GM19043 (cell line): ENCODE results near the gene ANXA6.
"Not testable (repeated sequence)": the region's sequence is repeated elsewhere in the genome, so short reads cannot be mapped to it uniquely, and the experiment has no call there.

ENCODE experiments used
- ATAC-seq: cut with Tn5 transposase; IDR thresholded peaks from one replicate; pipeline ENCODE4 v1.9.1; 2021; ENCODE audit warnings: low read depth; ENCODE audit not compliant: unreplicated experiment

Gene ANXA6

GRCh38 chr5:151157426-151158286 lies at the start of gene ANXA6:
TSS of gene ANXA6 (minus strand) at chr5:151157779. CDS start at chr5:151147901, 9,878 bp downstream.
- ATAC-seq = peak; percentile 45

- ATAC-seq = no peak
These were observed 47.8 kb upstream of the ANXA6 start for GRCh38 chr5:151205411-151205810.

GRCh38 chr5:151204051-151204450 lies 46.5 kb upstream of the ANXA6 start:
- ATAC-seq = no peak

GRCh38 chr5:151202381-151203139 lies 45.0 kb upstream of the ANXA6 start:
- ATAC-seq = no peak

GRCh38 chr5:151200913-151201595 lies 43.5 kb upstream of the ANXA6 start:
- no peak for ATAC-seq

GRCh38 chr5:151199581-151200185 lies 42.1 kb upstream of the ANXA6 start:
- ATAC-seq = no peak

- ATAC-seq = no peak
These were observed 41.3 kb upstream of the ANXA6 start for GRCh38 chr5:151198861-151199260.

- not testable (repeated sequence) for ATAC-seq
These were observed 39.7 kb upstream of the ANXA6 start for GRCh38 chr5:151197291-151197600.

- ATAC-seq = peak; percentile 92
These were observed 39.1 kb upstream of the ANXA6 start for GRCh38 chr5:151196556-151197290.

- no peak for ATAC-seq
These were observed 38.0 kb upstream of the ANXA6 start for GRCh38 chr5:151195622-151196021.

GRCh38 chr5:151192626-151193025 lies 35.0 kb upstream of the ANXA6 start:
- ATAC-seq = no peak

- no peak for ATAC-seq
These were observed 34.1 kb upstream of the ANXA6 start for GRCh38 chr5:151191661-151192060.

GRCh38 chr5:151189151-151189550 lies 31.6 kb upstream of the ANXA6 start:
- ATAC-seq = no peak

- no peak for ATAC-seq
These were observed 29.0 kb upstream of the ANXA6 start for GRCh38 chr5:151186538-151186937.

- ATAC-seq = no peak
These were observed 28.5 kb upstream of the ANXA6 start for GRCh38 chr5:151186052-151186451.

GRCh38 chr5:151184316-151185042 lies 26.9 kb upstream of the ANXA6 start:
- ATAC-seq = no peak

- no peak for ATAC-seq
These were observed 26.1 kb upstream of the ANXA6 start for GRCh38 chr5:151183456-151184245.

- no peak for ATAC-seq
These were observed 25.4 kb upstream of the ANXA6 start for GRCh38 chr5:151182976-151183375.

GRCh38 chr5:151182524-151182900 lies 24.9 kb upstream of the ANXA6 start:
- no peak for ATAC-seq
